ENCODE data around the gene RCAN3.

RCAN3 gene

DNA sequence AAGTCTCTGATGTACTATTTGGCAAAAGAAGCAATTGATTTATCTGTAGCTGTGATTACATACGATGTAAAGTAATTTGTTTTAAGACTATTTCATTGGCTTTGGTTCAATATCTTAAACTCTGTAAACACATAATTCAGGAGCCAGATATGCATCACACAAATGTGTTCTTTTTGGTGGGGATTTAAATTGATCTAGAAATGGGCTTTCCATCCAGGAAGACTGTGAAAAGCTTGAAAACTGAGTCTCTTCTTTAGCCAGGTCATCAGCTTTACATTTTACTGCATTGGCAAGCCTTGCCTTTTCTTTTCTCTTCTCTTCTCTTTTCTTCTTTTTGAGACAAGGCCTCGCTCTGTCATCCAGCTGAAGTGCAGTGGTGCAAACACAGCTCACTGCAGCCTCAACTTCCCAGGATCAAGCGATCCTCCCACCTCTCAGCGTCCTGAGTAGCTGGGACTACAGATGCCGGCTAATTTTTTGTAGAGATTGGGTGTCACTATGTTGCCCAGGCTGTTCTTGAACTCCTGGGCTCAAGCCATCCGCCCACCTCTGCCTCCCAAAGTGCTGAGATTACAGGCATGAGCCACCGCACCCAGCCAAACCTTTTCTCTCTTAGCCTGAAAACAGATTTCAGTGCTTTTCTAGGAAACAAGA, 1.4 kb downstream of the RCAN3 start:
- no peak for DNase-seq (ENCODE audit: low read depth)
- no peak overlapping the region for H3K4me3 ChIP-seq (replicated peaks; ENCODE audit: low read depth, low read length)
- TF ChIP-seq, protein P1, sequence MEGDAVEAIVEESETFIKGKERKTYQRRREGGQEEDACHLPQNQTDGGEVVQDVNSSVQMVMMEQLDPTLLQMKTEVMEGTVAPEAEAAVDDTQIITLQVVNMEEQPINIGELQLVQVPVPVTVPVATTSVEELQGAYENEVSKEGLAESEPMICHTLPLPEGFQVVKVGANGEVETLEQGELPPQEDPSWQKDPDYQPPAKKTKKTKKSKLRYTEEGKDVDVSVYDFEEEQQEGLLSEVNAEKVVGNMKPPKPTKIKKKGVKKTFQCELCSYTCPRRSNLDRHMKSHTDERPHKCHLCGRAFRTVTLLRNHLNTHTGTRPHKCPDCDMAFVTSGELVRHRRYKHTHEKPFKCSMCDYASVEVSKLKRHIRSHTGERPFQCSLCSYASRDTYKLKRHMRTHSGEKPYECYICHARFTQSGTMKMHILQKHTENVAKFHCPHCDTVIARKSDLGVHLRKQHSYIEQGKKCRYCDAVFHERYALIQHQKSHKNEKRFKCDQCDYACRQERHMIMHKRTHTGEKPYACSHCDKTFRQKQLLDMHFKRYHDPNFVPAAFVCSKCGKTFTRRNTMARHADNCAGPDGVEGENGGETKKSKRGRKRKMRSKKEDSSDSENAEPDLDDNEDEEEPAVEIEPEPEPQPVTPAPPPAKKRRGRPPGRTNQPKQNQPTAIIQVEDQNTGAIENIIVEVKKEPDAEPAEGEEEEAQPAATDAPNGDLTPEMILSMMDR (IDR thresholded peaks at IDR 0.05; ENCODE audit: low read length, missing control alignments) = no peak

DNA sequence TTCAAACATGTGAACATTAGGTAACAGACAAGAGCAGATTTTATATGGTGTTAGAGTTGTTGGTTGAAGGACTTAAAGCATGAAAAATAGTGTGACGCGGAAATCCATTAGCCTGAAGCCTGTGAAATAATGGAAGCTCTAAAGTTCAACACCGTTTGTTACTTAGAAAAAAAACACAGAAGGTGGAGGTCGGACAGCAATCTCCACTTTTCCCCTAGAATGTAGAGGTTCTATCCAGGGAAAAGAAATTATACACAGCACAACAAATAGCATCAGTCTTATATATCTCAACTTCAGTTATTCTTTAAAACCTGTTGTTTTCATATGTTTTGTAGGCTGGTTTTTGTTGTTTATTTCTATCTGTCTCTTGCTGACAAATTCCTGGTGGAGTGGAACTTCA, 1.9 kb downstream of the RCAN3 start:
- no peak overlapping the region for H3K4me3 ChIP-seq (replicated peaks; ENCODE audit: low read depth, low read length)
- TF ChIP-seq, protein P1 (IDR thresholded peaks at IDR 0.05; ENCODE audit: low read length, missing control alignments) = no peak
- DNase-seq (ENCODE audit: low read depth) = no peak

DNA sequence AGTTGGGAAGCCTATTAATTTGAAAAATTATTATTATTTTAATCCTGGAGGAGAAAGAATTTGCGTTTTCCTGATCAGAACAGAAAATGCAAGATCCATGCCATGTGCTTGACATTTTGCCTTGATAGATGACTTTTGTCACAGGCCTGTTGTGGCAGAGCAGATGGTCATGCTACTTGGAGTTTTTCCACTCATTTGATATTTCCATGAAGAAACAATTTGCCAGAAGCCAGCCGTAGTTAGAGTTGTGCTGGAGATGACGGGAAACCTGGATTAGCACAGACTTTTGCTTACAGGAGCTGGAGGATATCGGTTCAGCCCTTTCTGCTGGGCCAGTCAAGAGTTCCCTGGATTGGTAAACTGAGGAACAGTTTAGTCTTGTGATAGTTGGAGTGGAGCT, 3.2 kb downstream of the RCAN3 start:
- TF ChIP-seq, protein P1 (IDR thresholded peaks at IDR 0.05; ENCODE audit: low read length, missing control alignments) = no peak
- no peak overlapping the region for H3K4me3 ChIP-seq (replicated peaks; ENCODE audit: low read depth, low read length)
- DNase-seq (ENCODE audit: low read depth) = no peak

GRCh38 chr1:24506691-24507381, 4.2 kb downstream of the RCAN3 start:
- no peak overlapping the region for H3K4me3 ChIP-seq (replicated peaks; ENCODE audit: low read depth, low read length)
- no peak for DNase-seq (ENCODE audit: low read depth)
- TF ChIP-seq, protein P1 (IDR thresholded peaks at IDR 0.05; ENCODE audit: low read length, missing control alignments) = no peak

DNA sequence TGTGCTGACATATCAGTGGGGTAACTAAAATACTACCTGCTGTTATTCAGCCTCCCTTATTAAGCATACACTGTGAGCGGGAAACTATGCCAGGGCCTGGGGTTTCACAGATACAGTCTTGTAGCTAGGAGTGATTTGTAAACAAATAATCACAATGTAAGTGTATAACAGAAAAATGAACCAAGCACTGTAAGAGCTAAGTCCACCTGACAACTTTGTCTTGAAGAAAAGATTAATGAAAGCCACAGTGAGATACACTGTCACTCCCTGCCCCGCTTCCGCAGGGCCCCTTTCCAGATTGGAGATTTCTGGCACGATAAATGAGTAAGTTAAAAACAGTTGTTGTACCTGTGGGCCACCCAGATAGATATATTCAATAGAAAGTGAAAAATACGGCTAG, 4.8 kb downstream of the RCAN3 start:
- no peak for DNase-seq (ENCODE audit: low read depth)
- no peak overlapping the region for H3K4me3 ChIP-seq (replicated peaks; ENCODE audit: low read depth, low read length)
- TF ChIP-seq, protein P1 (IDR thresholded peaks at IDR 0.05; ENCODE audit: low read length, missing control alignments) = no peak

DNA sequence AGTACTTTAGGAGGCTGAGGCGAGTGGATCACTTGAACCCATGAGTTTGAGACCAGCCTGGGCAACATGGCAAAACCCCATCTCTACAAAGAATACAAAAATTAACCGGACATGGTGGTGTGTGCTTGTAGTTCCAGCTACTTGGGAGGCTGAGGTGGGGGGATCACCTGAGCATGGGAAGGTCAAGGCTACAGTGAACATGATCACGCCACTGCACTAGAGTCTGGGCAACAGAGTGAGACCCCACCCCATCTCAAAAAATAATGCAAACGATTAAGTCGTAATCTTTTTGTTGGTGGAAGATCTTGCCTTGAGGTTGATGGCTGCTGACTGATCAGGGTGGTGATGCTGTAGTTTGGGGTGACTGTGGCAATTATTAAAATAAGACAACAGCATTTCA, 6.3 kb downstream of the RCAN3 start:
- TF ChIP-seq, protein P1 (IDR thresholded peaks at IDR 0.05; ENCODE audit: low read length, missing control alignments) = no peak
- DNase-seq (ENCODE audit: low read depth) = no peak

DNA sequence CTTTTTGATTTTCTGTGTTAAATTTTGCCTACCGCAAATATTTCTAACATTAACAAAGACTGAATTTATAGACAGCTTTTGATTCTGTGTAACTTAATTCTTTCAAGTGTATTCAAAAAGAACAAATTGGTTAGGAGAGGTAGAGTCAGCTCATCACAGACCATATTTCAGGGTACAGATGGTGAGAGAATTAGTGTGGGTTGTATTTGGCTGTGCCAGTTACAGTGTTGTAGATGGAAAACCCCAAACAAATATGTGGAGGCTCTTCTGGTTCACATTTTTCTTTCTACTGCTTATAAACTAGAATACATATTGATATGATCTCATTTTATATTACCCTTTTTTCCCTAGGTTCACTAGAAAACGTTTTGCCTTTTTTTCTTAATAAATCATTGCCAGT, 11.1 kb downstream of the RCAN3 start:
- TF ChIP-seq, protein P1 (IDR thresholded peaks at IDR 0.05; ENCODE audit: low read length, missing control alignments) = no peak
- no peak for DNase-seq (ENCODE audit: low read depth)
- H3K4me3 ChIP-seq (replicated peaks; ENCODE audit: low read depth, low read length) = no peak overlapping the region

More for the DNA sequence above, 6.3 kb downstream of the RCAN3 start:
- H3K4me3 ChIP-seq (replicated peaks; ENCODE audit: low read depth, low read length) = no peak overlapping the region

Measured in fibroblast of pulmonary artery (primary cell).